ENCODE measurements around the gene PRKAA2. TPM values are rescaled to one million over a fixed set of nuclear protein-coding genes. Genes with fewer than 3 reads are reported as not detected.

The PRKAA2 gene
- total and polyA plus RNA-seq, 2 of the 13 experiments (the other 11 are each of a cell fraction or from before 2014, with no cell fraction given), result 6.0 to 7.5 TPM

- TF ChIP-seq ARID5B (CRISPR knock-in tag; IDR thresholded peaks at IDR 0.05) (no peak), CBFB (CRISPR knock-in tag; IDR thresholded peaks at IDR 0.05) (0 out of 2 replicates have a peak, but pooled peaks have one; percentile 0), NR3C1 (CRISPR knock-in tag; IDR thresholded peaks at IDR 0.05) (no peak), ZNF44 (CRISPR knock-in tag; IDR thresholded peaks at IDR 0.05) (no peak), HMG20A (CRISPR knock-in tag; IDR thresholded peaks at IDR 0.05; ENCODE audit: borderline replicate concordance) (no peak), SAP130 (CRISPR knock-in tag; IDR thresholded peaks at IDR 0.05; ENCODE audit: low read depth) (peak; percentile 24; the same call in 1 of the 2 replicates), KLF11 (CRISPR knock-in tag; IDR thresholded peaks at IDR 0.05) (no peak), ATF7-NPFF (CRISPR knock-in tag; IDR thresholded peaks at IDR 0.05; ENCODE audit: low read depth) (no peak), FOXJ3 (CRISPR knock-in tag; IDR thresholded peaks at IDR 0.05; ENCODE audit: borderline replicate concordance) (no peak), SNAPC4 (CRISPR knock-in tag; IDR thresholded peaks at IDR 0.05) (no peak), CHCHD3 (CRISPR knock-in tag; IDR thresholded peaks at IDR 0.05) (no peak), KLF15 (CRISPR knock-in tag; IDR thresholded peaks at IDR 0.05; ENCODE audit: borderline replicate concordance) (no peak), FOXO1 (CRISPR knock-in tag; IDR thresholded peaks at IDR 0.05) (no peak), ZNF615 (CRISPR knock-in tag; IDR thresholded peaks at IDR 0.05; ENCODE audit: borderline replicate concordance) (no peak), ZNF704 (CRISPR knock-in tag; IDR thresholded peaks at IDR 0.05; ENCODE audit: borderline replicate concordance) (no peak), TIGD3 (CRISPR knock-in tag; IDR thresholded peaks at IDR 0.05; ENCODE audit: borderline replicate concordance) (no peak), ZNF547 (CRISPR knock-in tag; IDR thresholded peaks at IDR 0.05) (no peak), CBX1 (IDR thresholded peaks at IDR 0.05; ENCODE audit: low read depth) (no peak), DMAP1 (CRISPR knock-in tag; IDR thresholded peaks at IDR 0.05) (peak; percentile 49; the same call in 1 of the 2 replicates)
Observed at GRCh38 chr1:56644064-56644918, 823 bp upstream of the PRKAA2 start (continued).

Measured in HepG2 (cell line).